Measurements from ENCODE around the gene CDH15. TPM values are rescaled to one million over a fixed set of nuclear protein-coding genes. Genes with fewer than 3 reads are reported as not detected.

CDH15 gene
- total RNA-seq, 4 donors from 2014 or later = not detected

DNA sequence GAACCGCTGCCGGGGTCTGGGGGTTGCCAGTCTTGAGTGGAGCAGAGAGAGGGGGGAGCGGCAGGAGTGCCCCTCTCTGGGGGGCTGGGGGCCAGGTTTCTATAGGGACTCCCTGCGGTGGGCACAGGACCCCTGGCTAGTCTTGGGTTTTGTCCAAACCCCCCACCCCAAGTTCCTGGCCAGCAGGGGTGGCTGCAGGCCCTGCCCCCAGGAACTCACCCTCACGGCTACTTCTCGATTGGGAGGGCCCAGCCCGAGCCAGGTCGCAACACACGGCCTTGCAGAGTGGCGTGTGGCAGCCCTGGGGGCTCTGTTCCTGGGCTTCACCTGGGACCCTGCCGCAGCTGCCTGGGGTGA lies 601 bp downstream of the CDH15 start:
- Histone ChIP-seq H3K9me3 (no peaks in the 10 kb centered on the region), H3K36me3 (no peaks in the 10 kb centered on the region), H3K27me3 (no peaks in the 10 kb centered on the region), H3K27ac (no peak overlapping the region), H3K4me3 (no peak overlapping the region), H3K4me1 (peaks cover 3 to 27% (median 19%) of the 10 kb centered on the region in 4 donors)
- DNase-seq = no peak
- TF ChIP-seq POLR2A (IDR thresholded peaks at IDR 0.05) (no peak), CTCF (IDR thresholded peaks at IDR 0.05) (no peak)

DNA sequence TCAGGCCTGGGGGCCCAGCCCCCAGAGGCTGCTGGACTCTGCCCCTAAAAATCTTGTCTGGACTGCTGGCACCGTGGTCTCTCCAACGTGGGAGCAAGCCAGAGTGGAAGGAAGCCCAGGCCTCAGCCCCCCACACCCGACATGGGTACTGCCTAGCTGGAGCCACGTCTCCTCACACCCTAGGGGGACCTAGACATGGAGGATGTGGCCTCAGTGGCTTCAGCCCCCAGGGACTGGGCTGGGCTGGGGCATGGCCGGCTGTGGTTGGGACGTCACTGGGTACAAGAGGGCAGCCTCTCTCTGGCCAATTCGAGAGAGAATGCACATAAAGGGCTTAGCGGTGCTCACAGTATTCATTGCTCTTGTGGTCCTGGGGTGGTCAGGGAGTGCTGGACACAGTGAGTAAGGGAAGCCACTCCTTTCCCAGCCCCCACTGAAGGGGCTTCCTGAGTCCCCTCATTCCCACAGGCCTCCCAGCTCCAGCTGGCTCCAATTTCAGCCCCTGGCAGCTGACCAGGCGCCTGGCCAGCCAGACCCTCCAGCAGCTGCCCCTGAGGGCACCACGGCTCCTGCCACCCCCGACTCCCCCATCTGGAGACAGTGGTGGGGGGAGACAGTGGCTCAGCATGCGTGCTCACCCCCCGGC lies 1.1 kb downstream of the CDH15 start:
- no peak for DNase-seq
- no peak for TF ChIP-seq POLR2A (IDR thresholded peaks at IDR 0.05)
- no peak for TF ChIP-seq CTCF (IDR thresholded peaks at IDR 0.05)
- Histone ChIP-seq H3K9me3 (no peaks in the 10 kb centered on the region), H3K4me3 (no peak overlapping the region), H3K4me1 (peaks cover 0 to 22% (median 14%) of the 10 kb centered on the region in 4 donors), H3K27ac (no peak overlapping the region), H3K27me3 (no peaks in the 10 kb centered on the region), H3K36me3 (no peaks in the 10 kb centered on the region)

- H3K27ac ChIP-seq = no peak overlapping the region
- no peaks in the 10 kb centered on the region for H3K36me3 ChIP-seq
- no peaks in the 10 kb centered on the region for H3K9me3 ChIP-seq
- no peak for DNase-seq
- no peaks in the 10 kb centered on the region for H3K27me3 ChIP-seq
- peaks cover 0 to 21% (median 11%) of the 10 kb centered on the region in 4 donors for H3K4me1 ChIP-seq
- TF ChIP-seq POLR2A (IDR thresholded peaks at IDR 0.05) (no peak), CTCF (IDR thresholded peaks at IDR 0.05) (no peak)
- no peak overlapping the region for H3K4me3 ChIP-seq
These were observed 1.8 kb downstream of the CDH15 start for GRCh38 chr16:89173174-89173921.

DNA sequence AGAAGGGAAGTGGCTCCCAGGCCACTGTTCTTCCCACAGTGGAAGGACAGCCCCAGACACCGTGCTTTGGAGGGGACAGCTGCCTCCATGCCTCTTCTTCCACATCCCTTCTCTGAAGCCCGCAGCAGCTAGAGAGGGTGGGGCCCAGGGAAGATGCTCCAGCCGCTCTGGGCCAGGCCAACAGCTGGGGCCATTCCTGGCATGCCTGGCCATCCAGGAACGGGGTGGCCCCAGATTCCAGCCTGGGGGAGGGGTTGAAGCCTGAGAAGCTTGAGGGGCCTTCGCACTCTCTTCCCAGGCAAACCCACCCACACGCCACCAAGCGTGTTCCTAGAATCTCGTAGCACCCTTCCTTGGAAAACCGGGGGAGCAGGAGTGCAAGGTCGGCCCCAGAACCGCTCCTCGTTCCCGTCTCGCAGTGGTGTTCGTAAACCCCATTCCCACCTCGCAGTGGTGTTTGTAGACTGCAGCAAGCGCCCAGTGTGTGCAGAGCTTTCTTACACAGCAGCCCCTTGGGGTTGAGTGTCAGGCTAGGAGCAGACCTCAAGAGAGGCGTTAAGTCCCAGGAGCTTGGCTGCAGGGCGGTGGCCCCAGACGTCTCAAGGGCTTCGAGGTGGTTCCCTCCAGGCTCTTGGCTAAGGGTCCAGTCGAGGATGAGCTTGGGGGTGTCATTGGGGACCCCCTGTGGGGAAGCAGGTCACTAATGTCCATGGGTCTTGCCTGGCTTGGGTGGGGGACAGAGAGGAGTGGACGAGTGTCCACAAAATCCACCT lies 2.7 kb downstream of the CDH15 start:
- Histone ChIP-seq H3K9me3 (no peaks in the 10 kb centered on the region), H3K4me3 (no peak overlapping the region), H3K36me3 (no peaks in the 10 kb centered on the region), H3K27me3 (no peaks in the 10 kb centered on the region), H3K27ac (no peak overlapping the region), H3K4me1 (peaks cover 0 to 21% (median 11%) of the 10 kb centered on the region in 4 donors)
- no peak for DNase-seq
- no peak for TF ChIP-seq POLR2A (IDR thresholded peaks at IDR 0.05)
- TF ChIP-seq CTCF (IDR thresholded peaks at IDR 0.05) = no peak

GRCh38 chr16:89174877-89175276 lies 3.3 kb downstream of the CDH15 start:
- Histone ChIP-seq H3K27ac (no peak overlapping the region), H3K27me3 (no peaks in the 10 kb centered on the region), H3K4me1 (peaks cover 0 to 21% (median 11%) of the 10 kb centered on the region in 4 donors), H3K4me3 (no peak overlapping the region), H3K36me3 (no peaks in the 10 kb centered on the region), H3K9me3 (no peaks in the 10 kb centered on the region)
- no peak for TF ChIP-seq POLR2A (IDR thresholded peaks at IDR 0.05)
- no peak for TF ChIP-seq CTCF (IDR thresholded peaks at IDR 0.05)
- DNase-seq = no peak

Measured in Peyer's patch (tissue), 4 donors.